WTC11 (cell line): ENCODE measurements around the gene ARHGAP19. TPM values are rescaled to one million over a fixed set of nuclear protein-coding genes. Genes with fewer than 3 reads are reported as not detected.

Experiments
- ATAC-seq: fragments of 200-7000 bp; cut with Tn5 transposase; 2 replicates; pipeline ENCODE4 v1.10.0; 2021; ENCODE audit warnings: mild to moderate bottlenecking, moderate library complexity
- CTCF ChIA-PET: fragments of 300-600 bp; sonication (Branson Sonifier 250); formaldehyde crosslinking; loops from one replicate; lab custom pipeline; 2021; ENCODE audit warnings: antibody characterized with exemption; lab: Charles Lee
- POLR2A ChIA-PET: fragments of 350-600 bp; sonication (Branson Sonifier 250); formaldehyde crosslinking; loops from one replicate; lab custom pipeline; 2021; ENCODE audit warnings: antibody characterized with exemption; lab: Charles Lee
- DNase-seq: peaks from one replicate; pipeline ENCODE4 v3.0.0; 2021; ENCODE audit warnings: low spot score
- H3K27ac Mint-ChIP-seq: 2 replicates; pipeline ENCODE4 v1.8.0; 2021; ENCODE audit warnings: mixed read lengths
- H3K27me3 Mint-ChIP-seq: 2 replicates; pipeline ENCODE4 v1.8.0; 2021; ENCODE audit warnings: low read depth, mild to moderate bottlenecking, moderate library complexity, mixed read lengths
- H3K36me3 Mint-ChIP-seq: 2 replicates; pipeline ENCODE4 v1.8.0; 2021; ENCODE audit warnings: mixed read lengths
- H3K4me1 Mint-ChIP-seq: 2 replicates; pipeline ENCODE4 v1.8.0; 2022; ENCODE audit warnings: mixed read lengths
- H3K4me3 Mint-ChIP-seq: 2 replicates; pipeline ENCODE4 v1.8.0; 2021; ENCODE audit warnings: mild to moderate bottlenecking, moderate library complexity, mixed read lengths
- H3K9me3 Mint-ChIP-seq: 2 replicates; pipeline ENCODE4 v1.8.0; 2021; ENCODE audit warnings: mixed read lengths
- AFF4 ChIP-seq: sonication (generic); formaldehyde crosslinking; IDR thresholded peaks from 2 replicates; pipeline ENCODE4 v1.8.1; 2023; ENCODE audit warnings: mild to moderate bottlenecking, missing genetic modification reagents, borderline replicate concordance
- AR ChIP-seq: fragments of 250-450 bp; sonication (Bioruptor Pico); IDR thresholded peaks from 2 replicates; pipeline ENCODE4 v1.9.0; 2021; ENCODE audit warnings: mild to moderate bottlenecking
- ARID4B ChIP-seq: sonication (generic); formaldehyde crosslinking; IDR thresholded peaks from 2 replicates; pipeline ENCODE4 v1.8.0; 2023; ENCODE audit warnings: missing genetic modification reagents, mild to moderate bottlenecking, borderline replicate concordance
- ATF3 ChIP-seq: sonication (generic); formaldehyde crosslinking; conservative IDR thresholded peaks from 2 replicates; pipeline ENCODE4 v1.8.1; 2022; ENCODE audit warnings: mild to moderate bottlenecking, missing genetic modification reagents
- GABPB1 ChIP-seq: sonication (generic); formaldehyde crosslinking; IDR thresholded peaks from 2 replicates; pipeline ENCODE4 v1.8.1; 2023; ENCODE audit warnings: mild to moderate bottlenecking, missing genetic modification reagents
- MYBL2 ChIP-seq: sonication (generic); formaldehyde crosslinking; IDR thresholded peaks from 2 replicates; pipeline ENCODE4 v1.8.1; 2023; ENCODE audit warnings: mild to moderate bottlenecking, moderate library complexity, missing genetic modification reagents
- OVOL2 ChIP-seq: fragments of 250-450 bp; sonication (Bioruptor Pico); IDR thresholded peaks from 2 replicates; pipeline ENCODE4 v1.9.0; 2021; ENCODE audit warnings: mild to moderate bottlenecking, borderline replicate concordance
- PRRX2 ChIP-seq: fragments of 250-450 bp; sonication (Bioruptor Pico); IDR thresholded peaks from 2 replicates; pipeline ENCODE4 v1.8.0; 2021; ENCODE audit warnings: mild to moderate bottlenecking
- RORB ChIP-seq: fragments of 250-450 bp; sonication (Bioruptor Pico); IDR thresholded peaks from 2 replicates; pipeline ENCODE4 v1.9.0; 2021; ENCODE audit warnings: mild to moderate bottlenecking
- SMAD4 ChIP-seq: sonication (generic); formaldehyde crosslinking; IDR thresholded peaks from 2 replicates; pipeline ENCODE4 v1.8.0; 2022; ENCODE audit warnings: mild to moderate bottlenecking, missing genetic modification reagents
- TEAD1 ChIP-seq: sonication (generic); formaldehyde crosslinking; IDR thresholded peaks from 2 replicates; pipeline ENCODE4 v1.8.0; 2022; ENCODE audit warnings: mild to moderate bottlenecking, missing genetic modification reagents
- ZNF219 ChIP-seq: sonication (generic); formaldehyde crosslinking; IDR thresholded peaks from 2 replicates; pipeline ENCODE4 v1.8.0; 2023; ENCODE audit warnings: missing genetic modification reagents, mild to moderate bottlenecking, borderline replicate concordance
- ZNF232 ChIP-seq: sonication (generic); formaldehyde crosslinking; IDR thresholded peaks from 2 replicates; pipeline ENCODE4 v1.8.0; 2022; ENCODE audit warnings: mild to moderate bottlenecking, missing genetic modification reagents
- ZNF281 ChIP-seq: sonication (generic); formaldehyde crosslinking; IDR thresholded peaks from 2 replicates; pipeline ENCODE4 v1.8.0; 2023; ENCODE audit warnings: mild to moderate bottlenecking, missing genetic modification reagents
- ZNF416 ChIP-seq: fragments of 250-450 bp; sonication (Bioruptor Pico); IDR thresholded peaks from 2 replicates; pipeline ENCODE4 v1.9.0; 2021; ENCODE audit warnings: mild to moderate bottlenecking, inconsistent platforms
- ZNF671 ChIP-seq: fragments of 250-450 bp; sonication (Bioruptor Pico); IDR thresholded peaks from 2 replicates; pipeline ENCODE4 v1.8.0; 2021; ENCODE audit warnings: mild to moderate bottlenecking
- total RNA-seq: library from RNA; stranded (reverse); gene quantifications from 3 replicates; pipeline ENCODE4 v1.2.3, GENCODE V29; 2021
- TF ChIP-seq, protein P1 (sequence below): fragments of 250-450 bp; sonication (Bioruptor Pico); conservative IDR thresholded peaks from 2 replicates; pipeline ENCODE4 v1.9.0; 2021; ENCODE audit warnings: mild to moderate bottlenecking
- TF ChIP-seq, protein P2 (sequence below): sonication (generic); formaldehyde crosslinking; IDR thresholded peaks from 2 replicates; pipeline ENCODE4 v1.8.0; 2022; ENCODE audit warnings: mild to moderate bottlenecking, missing genetic modification reagents
- TF ChIP-seq, protein P3 (sequence below): sonication (generic); formaldehyde crosslinking; IDR thresholded peaks from 2 replicates; pipeline ENCODE4 v1.8.1; 2022; ENCODE audit warnings: mild to moderate bottlenecking, moderate library complexity, missing genetic modification reagents

ARHGAP19 gene
- total RNA-seq, 1 experiment from 2014 or later: 42.2 TPM

DNA sequence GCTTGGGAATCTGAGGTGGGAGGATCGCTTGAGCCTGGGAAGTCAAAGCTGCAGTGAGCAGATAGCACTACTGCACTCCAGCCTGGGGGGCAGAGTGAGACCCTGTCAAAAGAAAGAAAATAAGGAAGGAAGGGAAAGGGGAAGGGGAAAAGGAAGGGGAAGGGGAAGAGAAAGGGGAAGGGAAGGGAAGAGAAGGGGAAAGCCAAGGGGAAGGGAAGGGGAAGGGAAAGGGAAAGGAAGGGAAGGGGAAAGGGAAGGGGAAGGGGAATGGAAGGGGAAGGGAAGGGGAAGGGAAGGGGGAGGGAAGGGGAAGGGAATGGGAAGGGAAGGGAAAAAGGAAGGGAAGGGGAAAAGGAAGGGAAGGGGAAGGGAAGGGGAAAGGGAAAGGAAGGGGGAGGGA is 41.5 kb downstream of the ARHGAP19 start (continued):
- no peak for TF ChIP-seq AFF4
- TF ChIP-seq ZNF416 (CRISPR knock-in tag): no peak
- no peak for TF ChIP-seq AR (CRISPR knock-in tag)
- TF ChIP-seq, protein P1, sequence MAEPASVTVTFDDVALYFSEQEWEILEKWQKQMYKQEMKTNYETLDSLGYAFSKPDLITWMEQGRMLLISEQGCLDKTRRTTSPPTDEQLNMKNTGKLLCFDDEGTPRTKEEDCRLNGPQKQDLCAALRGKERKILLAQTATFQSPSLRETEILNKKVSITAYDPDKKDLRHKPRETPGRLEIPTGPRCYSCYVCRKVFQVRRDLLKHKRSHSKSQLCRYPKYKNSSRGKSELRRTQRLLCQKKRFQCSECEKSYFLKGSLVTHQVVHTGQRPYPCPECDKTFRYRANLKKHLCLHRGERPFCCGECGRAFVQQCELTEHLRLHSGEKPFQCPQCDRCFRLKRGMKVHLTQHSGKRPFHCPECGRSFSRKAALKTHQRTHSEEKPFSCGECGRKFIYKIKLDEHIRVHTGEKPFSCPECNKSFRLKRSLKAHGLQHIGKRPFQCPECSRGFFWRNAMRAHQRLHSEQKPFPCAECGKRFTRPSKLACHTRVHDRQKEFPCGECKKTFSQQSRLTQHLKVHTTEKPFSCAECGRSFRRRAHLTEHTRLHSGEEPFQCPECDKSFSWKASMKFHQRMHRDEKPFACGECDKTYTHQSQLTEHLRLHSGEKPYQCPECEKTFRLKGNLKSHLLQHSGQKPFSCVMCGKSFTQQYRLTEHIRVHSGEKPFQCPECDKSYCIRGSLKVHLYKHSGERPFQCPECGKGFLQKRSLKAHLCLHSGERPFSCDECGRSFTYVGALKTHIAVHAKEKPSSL (CRISPR knock-in tag): no peak
- TF ChIP-seq PRRX2: no peak
- no peak for TF ChIP-seq ZNF232 (CRISPR knock-in tag)

GRCh38 chr10:97243836-97244235 is 48.6 kb downstream of the ARHGAP19 start:
- no peak for DNase-seq
- no peaks in the 10 kb centered on the region for H3K27me3 Mint-ChIP-seq
- CTCF ChIA-PET: interaction anchor here (1.0 kb wide), 1 partner anchor 171 kb away, joined by 3 read pairs; no protein-coding TSS in a partner anchor
- TF ChIP-seq RORB (CRISPR knock-in tag): no peak
- TF ChIP-seq MYBL2 (CRISPR knock-in tag): no peak
- TF ChIP-seq ARID4B (CRISPR knock-in tag): no peak
- no peak for TF ChIP-seq TEAD1 (CRISPR knock-in tag)
- no peak for TF ChIP-seq SMAD4 (CRISPR knock-in tag)
- no peak for TF ChIP-seq ZNF219 (CRISPR knock-in tag)
- TF ChIP-seq OVOL2 (CRISPR knock-in tag): no peak
- TF ChIP-seq ATF3: no peak
- TF ChIP-seq, protein P2, sequence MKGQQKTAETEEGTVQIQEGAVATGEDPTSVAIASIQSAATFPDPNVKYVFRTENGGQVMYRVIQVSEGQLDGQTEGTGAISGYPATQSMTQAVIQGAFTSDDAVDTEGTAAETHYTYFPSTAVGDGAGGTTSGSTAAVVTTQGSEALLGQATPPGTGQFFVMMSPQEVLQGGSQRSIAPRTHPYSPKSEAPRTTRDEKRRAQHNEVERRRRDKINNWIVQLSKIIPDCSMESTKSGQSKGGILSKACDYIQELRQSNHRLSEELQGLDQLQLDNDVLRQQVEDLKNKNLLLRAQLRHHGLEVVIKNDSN (CRISPR knock-in tag): no peak
- no peak for TF ChIP-seq GABPB1 (CRISPR knock-in tag)
- TF ChIP-seq, protein P3, sequence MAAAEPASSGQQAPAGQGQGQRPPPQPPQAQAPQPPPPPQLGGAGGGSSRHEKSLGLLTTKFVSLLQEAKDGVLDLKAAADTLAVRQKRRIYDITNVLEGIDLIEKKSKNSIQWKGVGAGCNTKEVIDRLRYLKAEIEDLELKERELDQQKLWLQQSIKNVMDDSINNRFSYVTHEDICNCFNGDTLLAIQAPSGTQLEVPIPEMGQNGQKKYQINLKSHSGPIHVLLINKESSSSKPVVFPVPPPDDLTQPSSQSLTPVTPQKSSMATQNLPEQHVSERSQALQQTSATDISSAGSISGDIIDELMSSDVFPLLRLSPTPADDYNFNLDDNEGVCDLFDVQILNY (CRISPR knock-in tag): no peak
- TF ChIP-seq ZNF671 (CRISPR knock-in tag): no peak
- no peak for TF ChIP-seq ZNF281

More at GRCh38 chr10:97243836-97244235, 48.6 kb downstream of the ARHGAP19 start:
- no peak overlapping the region for H3K4me3 Mint-ChIP-seq
- H3K36me3 Mint-ChIP-seq: peaks cover 41% of the 10 kb centered on the region
- H3K27ac Mint-ChIP-seq: no peak overlapping the region
- no peaks in the 10 kb centered on the region for H3K9me3 Mint-ChIP-seq
- H3K4me1 Mint-ChIP-seq: no peaks in the 10 kb centered on the region
- no peak for ATAC-seq
- POLR2A ChIA-PET: no interaction called here
